Liver (tissue), 9 donors: ENCODE data around the gene THEMIS. TPM values are rescaled to one million over a fixed set of nuclear protein-coding genes. Genes with fewer than 3 reads are reported as not detected.

Experiments
- DNase-seq: peaks from one replicate; pipeline ENCODE4 v3.0.0-alpha.2; 2017; ENCODE audit warnings: low spot score
- H3K27ac ChIP-seq, 2 donors: one replicate each; pipeline ENCODE4 v1.7.0; 2013; ENCODE audit warnings: inconsistent platforms in 2 of 2, low read length in 2 of 2, control low read depth in 1 of 2, low read depth in 1 of 2, mild to moderate bottlenecking in 1 of 2
- H3K27me3 ChIP-seq, 4 donors: one replicate each; pipeline versions ENCODE4 v1.6.1 to v1.7.0; 2013; ENCODE audit warnings: low read length in 3 of 4, inconsistent platforms in 1 of 4, mild to moderate bottlenecking in 1 of 4, moderate library complexity in 1 of 4; ENCODE audit not compliant: control insufficient read depth in 4 of 4, insufficient read depth in 4 of 4
- H3K36me3 ChIP-seq, 4 donors: one replicate each; pipeline versions ENCODE4 v1.6.1 to v1.7.0; 2013; ENCODE audit warnings: low read length in 3 of 4, mild to moderate bottlenecking in 3 of 4, low read depth in 1 of 4, moderate library complexity in 1 of 4; ENCODE audit not compliant: control insufficient read depth in 4 of 4, insufficient read depth in 3 of 4
- H3K4me1 ChIP-seq, 4 donors: one replicate each; pipeline versions ENCODE4 v1.6.1 to v1.7.0; 2013; ENCODE audit warnings: low read length in 3 of 4, mild to moderate bottlenecking in 3 of 4, moderate library complexity in 1 of 4; ENCODE audit not compliant: control insufficient read depth in 4 of 4, insufficient read depth in 4 of 4
- H3K4me3 ChIP-seq, 3 donors: one replicate each; pipeline versions ENCODE4 v1.6.1 to v1.7.0; 2013; ENCODE audit warnings: low read length in 3 of 3, control low read depth in 1 of 3, low read depth in 1 of 3, mild to moderate bottlenecking in 1 of 3
- H3K9ac ChIP-seq, 2 donors: one replicate each; pipeline ENCODE4 v1.7.0; 2013; ENCODE audit warnings: low read length in 2 of 2, mild to moderate bottlenecking in 2 of 2, moderate library complexity in 2 of 2, control low read depth in 1 of 2, low read depth in 1 of 2
- H3K9me3 ChIP-seq, 4 donors: one replicate each; pipeline versions ENCODE4 v1.6.1 to v1.7.0; 2013; ENCODE audit warnings: low read length in 3 of 4; ENCODE audit not compliant: control insufficient read depth in 4 of 4
- ATF3 ChIP-seq: IDR thresholded peaks from 2 replicates; pipeline ENCODE4 v1.6.1; 2016; ENCODE audit warnings: antibody characterized with exemption
- CTCF ChIP-seq: fragments of 150-350 bp; IDR thresholded peaks from 2 replicates; pipeline ENCODE4 v1.5.1; 2017; ENCODE audit warnings: improper control_type of control experiment, low read depth, low read length; ENCODE audit not compliant: missing input control
- EGR1 ChIP-seq, 2 donors: IDR thresholded peaks; 2 replicates each; pipeline ENCODE4 v1.6.1; 2016 to 2018; ENCODE audit warnings: antibody characterized with exemption in 2 of 2, low read depth in 2 of 2
- FOXA1 ChIP-seq: IDR thresholded peaks from 2 replicates; pipeline ENCODE4 v1.6.1; 2016; ENCODE audit warnings: antibody characterized with exemption
- FOXA2 ChIP-seq: IDR thresholded peaks from 2 replicates; pipeline ENCODE4 v1.6.1; 2016; ENCODE audit warnings: antibody characterized with exemption
- GABPA ChIP-seq, 2 donors: IDR thresholded peaks in 1 of 2; conservative IDR thresholded peaks in 1 of 2; 2 replicates each; pipeline ENCODE4 v1.6.1; 2016; ENCODE audit warnings: antibody characterized with exemption in 2 of 2, mild to moderate bottlenecking in 1 of 2, moderate library complexity in 1 of 2
- HNF4A ChIP-seq, 2 donors: conservative IDR thresholded peaks; 2 replicates each; pipeline ENCODE4 v1.6.1; 2016; ENCODE audit warnings: antibody characterized with exemption in 2 of 2, mild to moderate bottlenecking in 2 of 2
- HNF4G ChIP-seq: IDR thresholded peaks from 2 replicates; pipeline ENCODE4 v1.6.1; 2016; ENCODE audit warnings: antibody characterized with exemption
- JUND ChIP-seq, 2 donors: IDR thresholded peaks; 2 replicates each; pipeline ENCODE4 v1.6.1; 2016; ENCODE audit warnings: antibody characterized with exemption in 2 of 2
- MAX ChIP-seq: IDR thresholded peaks from 2 replicates; pipeline ENCODE4 v1.6.1; 2016; ENCODE audit warnings: antibody characterized with exemption
- NR2F2 ChIP-seq: IDR thresholded peaks from 2 replicates; pipeline ENCODE4 v1.6.1; 2016; ENCODE audit warnings: antibody characterized with exemption
- RAD21 ChIP-seq, 2 donors: IDR thresholded peaks; 2 replicates each; pipeline ENCODE4 v1.6.1; 2016; ENCODE audit warnings: antibody characterized with exemption in 2 of 2, mild to moderate bottlenecking in 2 of 2
- REST ChIP-seq: IDR thresholded peaks from 2 replicates; pipeline ENCODE4 v1.6.1; 2016; ENCODE audit warnings: antibody characterized with exemption, mild to moderate bottlenecking
- RXRA ChIP-seq, 2 donors: IDR thresholded peaks; 2 replicates each; pipeline ENCODE4 v1.6.1; 2017 to 2018; ENCODE audit warnings: antibody characterized with exemption in 2 of 2, mild to moderate bottlenecking in 1 of 2
- SP1 ChIP-seq: IDR thresholded peaks from 2 replicates; pipeline ENCODE4 v1.6.1; 2018; ENCODE audit warnings: antibody characterized with exemption, mild to moderate bottlenecking
- TAF1 ChIP-seq: conservative IDR thresholded peaks from 2 replicates; pipeline ENCODE4 v1.6.1; 2016; ENCODE audit warnings: antibody characterized with exemption, mild to moderate bottlenecking
- YY1 ChIP-seq: IDR thresholded peaks from 2 replicates; pipeline ENCODE4 v1.6.1; 2016; ENCODE audit warnings: antibody characterized with exemption, mild to moderate bottlenecking
- ZBTB33 ChIP-seq: IDR thresholded peaks from 2 replicates; pipeline ENCODE4 v1.6.1; 2016; ENCODE audit warnings: antibody characterized with exemption
- WGBS: extraction: QIAGEN DNeasy Blood & Tissue Kit; methylation state at CpG from one replicate; pipeline ENCODE4 v1.1.7; 2013; 5-methylcytosine and 5-hydroxymethylcytosine counted together
- polyA plus RNA-seq, 2 donors: library from polyadenylated mRNA; stranded (reverse) in 1 of 2; unstranded in 1 of 2; fragments of 200-250 nt in 1 of 2; fragments of >200 nt in 1 of 2; fragmentation: Nextera tagmentation in 1 of 2; extraction: Ambion mirVana in 1 of 2; gene quantifications; one replicate each; pipeline versions ENCODE4 v1.2.1 to v1.2.3, GENCODE V29; 2013 to 2015
- total RNA-seq, 2 donors: library from RNA; depleted of rRNA; stranded (reverse); fragments of >200 nt; gene quantifications; one replicate each; pipeline ENCODE4 v1.2.3, GENCODE V29; 2014
- donor health status: healthy.
- donor health status: healthy.
- donor health status: healthy.
- donor health status: healthy.
- donor health status: healthy.

The THEMIS gene
- total and polyA plus RNA-seq, 4 donors: 0.05 to 0.59 (median 0.21) TPM

GRCh38 chr6:127864701-127865100 lies 36.2 kb downstream of the THEMIS start:
- H3K36me3 ChIP-seq: no peaks in the 10 kb centered on the region
- no peak for TF ChIP-seq JUND (IDR thresholded peaks at IDR 0.05)
- no peak for TF ChIP-seq CTCF
- no peak for TF ChIP-seq YY1
- TF ChIP-seq HNF4A (conservative IDR thresholded peaks at IDR 0.05): no peak
- TF ChIP-seq REST: no peak
- no peak for TF ChIP-seq FOXA2
- no peak for TF ChIP-seq RXRA (IDR thresholded peaks at IDR 0.05)
- no peak for TF ChIP-seq ZBTB33
- TF ChIP-seq MAX: no peak
- no peak for TF ChIP-seq GABPA (IDR thresholded peaks at IDR 0.05 in 1 of 2, conservative IDR thresholded peaks at IDR 0.05 in 1 of 2)
- no peak for TF ChIP-seq NR2F2
- TF ChIP-seq EGR1 (IDR thresholded peaks at IDR 0.05; ENCODE audit: low read depth in 2 of 2): no peak
- no peak for TF ChIP-seq HNF4G
- TF ChIP-seq RAD21 (IDR thresholded peaks at IDR 0.05): no peak
- TF ChIP-seq SP1: no peak
- no peak for TF ChIP-seq ATF3
- no peak for TF ChIP-seq TAF1

GRCh38 chr6:127860723-127861122 lies 40.1 kb downstream of the THEMIS start:
- Histone ChIP-seq H3K9me3 (no peaks in the 10 kb centered on the region), H3K9ac (no peak overlapping the region), H3K4me1 (no peaks in the 10 kb centered on the region), H3K27me3 (no peaks in the 10 kb centered on the region), H3K4me3 (no peak overlapping the region), H3K27ac (no peak overlapping the region), H3K36me3 (no peaks in the 10 kb centered on the region)
- WGBS: 94% methylated on average over 2 of the region's 2 CpGs
- DNase-seq: no peak
- no peak for TF ChIP-seq RXRA (IDR thresholded peaks at IDR 0.05)
- no peak for TF ChIP-seq HNF4G
- TF ChIP-seq ZBTB33: no peak
- no peak for TF ChIP-seq TAF1
- no peak for TF ChIP-seq CTCF
- no peak for TF ChIP-seq YY1
- TF ChIP-seq RAD21 (IDR thresholded peaks at IDR 0.05): no peak
- TF ChIP-seq JUND (IDR thresholded peaks at IDR 0.05): no peak
- no peak for TF ChIP-seq FOXA1
- TF ChIP-seq SP1: no peak
- no peak for TF ChIP-seq GABPA (IDR thresholded peaks at IDR 0.05 in 1 of 2, conservative IDR thresholded peaks at IDR 0.05 in 1 of 2)

More at GRCh38 chr6:127864701-127865100, 36.2 kb downstream of the THEMIS start:
- Histone ChIP-seq H3K9ac (no peak overlapping the region), H3K9me3 (no peaks in the 10 kb centered on the region), H3K27me3 (no peaks in the 10 kb centered on the region), H3K4me1 (no peaks in the 10 kb centered on the region), H3K27ac (no peak overlapping the region), H3K4me3 (no peak overlapping the region)
- WGBS: 41% methylated on average over 2 of the region's 2 CpGs
- no peak for DNase-seq
